OCI-M2 (cell line): Measurements from ENCODE around the gene RBFOX1.
"Not testable (repeated sequence)": the region's sequence is repeated elsewhere in the genome, so short reads cannot be mapped to it uniquely, and the experiment has no call there.

ENCODE experiments used
- DNase-seq: peaks from one replicate; lab custom pipeline; 2025; ENCODE audit not compliant: unreplicated experiment; lab: John Stamatoyannopoulos, UW

Gene RBFOX1

GRCh38 chr16:7452090-7452489 lies 119.4 kb downstream of the RBFOX1 start:
- no peak for DNase-seq

DNA sequence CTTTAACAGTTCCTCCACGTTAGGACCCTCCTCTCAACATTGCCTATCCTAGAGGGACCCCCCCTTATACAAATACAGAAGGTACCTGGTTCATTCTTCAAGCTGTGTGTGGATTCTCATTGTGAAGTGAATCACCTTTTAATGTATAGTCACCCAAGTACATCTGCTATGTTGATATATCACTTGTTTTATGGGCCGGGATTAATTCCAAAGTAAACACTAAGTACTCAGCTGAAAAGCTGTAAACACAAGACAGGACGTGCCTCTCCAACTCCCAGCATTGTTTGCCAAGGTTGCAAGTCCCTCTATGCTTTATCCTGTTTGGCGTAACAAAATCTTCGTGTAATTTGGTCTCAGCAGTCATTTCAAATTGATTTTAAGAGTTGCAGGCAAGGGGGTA lies 123.6 kb downstream of the RBFOX1 start:
- DNase-seq: no peak

GRCh38 chr16:7458144-7458543 lies 125.5 kb downstream of the RBFOX1 start:
- DNase-seq: no peak

- no peak for DNase-seq
These were observed 137.7 kb downstream of the RBFOX1 start for GRCh38 chr16:7470344-7470743.

GRCh38 chr16:7471268-7471667 lies 138.6 kb downstream of the RBFOX1 start:
- no peak for DNase-seq

DNA sequence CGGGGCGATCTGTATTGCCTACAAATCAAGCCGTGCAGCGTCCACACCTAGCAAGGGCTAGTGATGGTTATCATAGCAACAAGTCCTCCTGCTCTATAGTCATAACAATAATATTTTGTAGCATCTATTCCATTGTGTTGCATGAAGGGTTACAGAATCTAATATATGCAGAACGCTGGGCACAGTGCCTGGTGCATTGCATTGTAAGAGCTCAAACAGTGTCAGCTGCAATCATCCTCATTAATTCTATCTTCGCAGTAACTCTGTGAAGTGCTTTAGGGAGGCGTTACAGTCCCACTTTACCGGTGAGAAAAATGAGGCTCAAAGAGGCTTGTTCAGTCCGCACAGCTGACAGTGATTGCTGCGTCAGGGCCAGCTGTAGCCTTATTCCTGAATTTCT lies 149.4 kb downstream of the RBFOX1 start:
- DNase-seq: no peak

- no peak for DNase-seq
These were observed 150.1 kb downstream of the RBFOX1 start for GRCh38 chr16:7482596-7483290.

DNA sequence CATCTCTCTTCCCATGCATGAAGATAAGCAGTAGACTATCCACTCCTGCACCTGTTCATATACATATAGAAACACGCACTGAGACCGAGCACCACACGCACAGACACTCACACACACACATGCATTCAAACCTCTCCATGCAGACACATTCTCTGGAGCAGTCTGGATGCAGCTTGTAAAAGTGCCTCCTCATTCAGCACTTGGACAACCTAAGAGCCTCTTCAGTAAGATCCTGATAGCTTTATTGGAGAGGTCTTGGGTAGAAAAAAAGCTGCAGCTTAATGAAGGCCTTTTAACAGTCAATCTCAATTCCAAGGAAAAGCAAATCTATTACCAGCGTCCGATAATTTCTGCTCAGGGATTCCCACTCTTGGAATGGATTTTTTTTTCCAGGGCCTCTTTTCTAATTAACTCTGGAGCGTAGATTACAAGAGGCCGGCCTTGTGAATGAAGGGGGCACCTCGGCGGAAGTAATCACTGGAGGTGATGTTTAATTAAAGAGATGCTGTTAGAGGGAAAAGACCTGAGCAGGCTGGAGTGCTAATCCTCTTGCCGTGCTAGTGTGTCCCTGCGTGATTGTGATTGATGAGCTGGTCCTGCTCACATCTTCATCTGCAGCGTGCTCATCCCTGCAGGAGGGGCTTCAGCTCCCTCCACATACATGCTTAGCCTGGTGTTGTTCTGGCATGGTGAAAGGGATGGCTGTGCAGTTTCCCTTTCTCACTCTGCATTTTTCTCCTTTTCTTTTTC lies 155.1 kb downstream of the RBFOX1 start:
- no peak for DNase-seq

- no peak for DNase-seq
These were observed 159.5 kb downstream of the RBFOX1 start for GRCh38 chr16:7492122-7492521.

DNA sequence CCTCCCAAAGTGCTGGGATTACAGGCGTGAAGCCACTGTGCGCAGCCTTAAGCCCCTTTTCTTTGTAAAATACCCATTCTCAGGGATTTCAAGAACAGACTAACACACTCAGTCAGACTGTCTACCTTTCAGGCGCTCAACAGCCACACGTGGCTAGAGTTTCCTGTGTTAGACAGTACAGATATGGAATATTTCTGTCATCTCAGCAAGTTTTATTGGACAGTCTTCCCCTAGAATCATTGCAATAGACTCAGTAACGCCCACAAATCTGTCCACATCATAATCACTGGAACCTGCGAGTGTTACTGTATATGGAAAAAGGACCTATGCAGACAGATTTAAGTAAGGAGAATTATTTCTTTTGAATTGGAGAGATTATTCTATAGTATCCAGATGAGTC lies 160.5 kb downstream of the RBFOX1 start:
- DNase-seq: no peak

- DNase-seq: no peak
These were observed 165.0 kb downstream of the RBFOX1 start for GRCh38 chr16:7497691-7498090.

- DNase-seq: no peak
These were observed 169.2 kb downstream of the RBFOX1 start for GRCh38 chr16:7501868-7502267.

DNA sequence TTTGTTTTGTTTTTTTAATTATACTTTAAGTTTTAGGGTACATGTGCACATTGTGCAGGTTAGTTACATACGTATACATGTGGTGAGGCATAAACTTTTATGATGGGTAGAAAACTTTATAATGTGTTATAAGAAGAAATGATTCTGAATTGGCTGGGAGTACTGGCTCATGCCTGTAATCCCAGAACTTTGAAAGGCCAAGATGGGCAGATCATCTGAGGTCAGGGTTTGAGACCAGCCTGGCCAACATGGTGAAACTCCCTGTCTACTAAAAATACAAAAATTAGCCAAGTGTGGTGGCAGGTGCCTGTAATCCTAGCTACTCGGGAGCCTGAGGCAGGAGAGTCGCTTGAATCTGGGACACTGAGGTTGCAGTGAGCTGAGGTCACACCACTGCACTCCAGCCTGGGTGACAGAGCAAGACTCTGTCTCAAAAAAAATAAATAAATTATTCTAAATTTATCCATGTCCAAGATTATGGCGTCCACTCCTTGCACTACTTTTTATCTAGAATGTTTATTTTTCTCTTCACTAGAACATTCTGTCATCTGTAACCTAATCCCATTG lies 170.0 kb downstream of the RBFOX1 start:
- not testable (repeated sequence) for DNase-seq

GRCh38 chr16:7503666-7504065 lies 171.0 kb downstream of the RBFOX1 start:
- no peak for DNase-seq

DNA sequence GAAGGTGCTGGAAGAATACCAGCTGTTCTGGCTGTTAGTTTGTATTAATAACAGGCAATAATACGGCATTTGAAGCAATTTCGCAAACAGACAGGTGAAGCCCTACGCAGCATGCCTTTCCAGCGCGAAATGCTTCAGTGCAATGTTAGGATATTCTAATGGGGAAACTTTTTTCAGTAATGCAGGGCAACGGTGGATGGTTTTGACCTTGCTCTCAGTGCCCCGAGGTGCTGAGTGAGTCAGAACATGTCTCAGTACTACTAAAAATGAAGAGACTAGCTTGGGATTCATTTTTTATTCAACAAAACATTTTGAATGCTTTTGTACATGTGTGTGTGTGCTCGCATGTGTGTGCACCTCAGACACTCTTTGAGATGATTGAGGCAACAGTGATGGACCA lies 172.2 kb downstream of the RBFOX1 start:
- DNase-seq: no peak

GRCh38 chr16:7505495-7505894 lies 172.8 kb downstream of the RBFOX1 start:
- no peak for DNase-seq

DNA sequence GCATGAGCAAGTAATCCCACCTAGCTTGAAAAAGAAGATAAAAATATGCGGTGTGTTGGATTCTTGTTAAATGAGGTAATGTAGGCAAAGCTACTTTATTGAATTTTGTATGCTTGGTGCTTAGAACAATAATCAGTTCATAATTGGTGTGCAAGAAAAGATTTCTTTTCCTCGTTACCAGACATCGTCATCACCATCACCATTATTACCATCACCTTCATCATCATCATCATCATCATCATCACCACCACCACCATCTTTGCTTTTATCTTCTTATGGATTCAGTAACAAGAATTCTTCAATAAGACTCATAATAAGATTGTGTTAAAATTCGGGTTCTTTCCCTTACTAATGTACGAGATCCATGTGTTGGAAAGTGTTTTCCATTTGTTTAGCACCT lies 173.7 kb downstream of the RBFOX1 start:
- DNase-seq: no peak

- no peak for DNase-seq
These were observed 176.0 kb downstream of the RBFOX1 start for GRCh38 chr16:7508656-7509055.

- DNase-seq: no peak
These were observed 177.4 kb downstream of the RBFOX1 start for GRCh38 chr16:7509963-7510601.

DNA sequence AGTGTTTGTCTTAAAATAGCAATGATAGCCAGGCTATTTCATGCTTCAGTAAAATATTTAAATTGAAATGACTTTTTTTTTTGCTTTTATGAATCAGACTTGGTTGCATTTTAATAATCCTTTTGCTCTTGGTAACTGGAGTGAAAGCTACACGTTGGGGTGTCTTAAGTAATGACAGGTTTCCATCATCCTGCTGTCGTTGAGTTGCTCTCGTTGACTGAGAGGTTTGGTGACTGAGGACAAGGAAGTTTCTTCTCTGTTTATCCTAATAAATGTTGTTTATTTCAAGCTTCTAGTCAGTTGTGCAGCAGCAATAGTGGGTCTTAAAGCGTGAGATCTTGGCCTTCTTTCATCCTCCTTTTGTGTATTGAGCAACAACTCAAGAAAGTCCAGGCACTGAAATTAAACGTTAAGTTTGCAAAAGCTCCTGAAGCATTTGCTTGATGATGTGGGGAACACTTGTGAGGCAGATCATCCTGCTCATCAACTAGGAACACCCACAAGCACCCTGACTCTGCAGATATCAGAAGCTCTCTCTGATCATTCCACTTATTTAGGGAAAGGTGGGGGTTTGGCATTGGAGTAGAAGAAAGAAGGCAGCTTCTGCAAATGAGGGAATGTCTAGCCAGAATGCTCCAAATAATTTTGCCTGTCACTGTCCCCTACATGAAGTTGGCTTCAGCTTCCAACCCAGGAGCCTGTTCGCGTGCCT lies 179.1 kb downstream of the RBFOX1 start:
- DNase-seq: no peak

DNA sequence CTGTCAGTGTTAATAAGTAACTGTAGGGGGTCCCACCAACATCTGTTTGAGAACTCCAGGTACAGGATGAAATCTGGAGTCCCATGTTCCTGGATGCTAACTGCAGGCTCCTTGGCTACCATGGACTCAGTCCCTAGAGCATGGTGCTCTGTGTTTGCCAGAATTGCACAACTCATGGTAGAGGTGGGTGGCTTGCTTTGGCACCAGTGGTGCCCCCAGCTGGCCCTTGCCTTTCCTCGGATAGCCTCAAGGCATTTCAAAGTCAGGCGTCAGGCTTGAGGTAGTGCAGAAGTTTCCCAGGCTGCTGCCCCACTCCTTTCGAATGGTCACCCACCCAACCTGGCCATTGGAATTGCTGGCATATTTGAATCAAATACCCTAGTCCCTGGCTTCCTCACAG lies 179.9 kb downstream of the RBFOX1 start:
- DNase-seq: no peak
